Astrocyte (in vitro differentiated cells and primary cell): ENCODE results near the gene GNAI3.

Experiments
- EZH2 ChIP-seq: IDR thresholded peaks from 2 replicates; pipeline ENCODE4 v1.6.1; 2012; ENCODE audit warnings: mild to moderate bottlenecking, low read length, inconsistent platforms; ENCODE audit not compliant: insufficient read depth
- TF ChIP-seq, protein P1 (sequence below): IDR thresholded peaks from 2 replicates; pipeline ENCODE4 v1.5.1; 2011; ENCODE audit warnings: low read depth, mild to moderate bottlenecking, inconsistent platforms, low read length, moderate library complexity; ENCODE audit not compliant: insufficient read depth

DNA sequence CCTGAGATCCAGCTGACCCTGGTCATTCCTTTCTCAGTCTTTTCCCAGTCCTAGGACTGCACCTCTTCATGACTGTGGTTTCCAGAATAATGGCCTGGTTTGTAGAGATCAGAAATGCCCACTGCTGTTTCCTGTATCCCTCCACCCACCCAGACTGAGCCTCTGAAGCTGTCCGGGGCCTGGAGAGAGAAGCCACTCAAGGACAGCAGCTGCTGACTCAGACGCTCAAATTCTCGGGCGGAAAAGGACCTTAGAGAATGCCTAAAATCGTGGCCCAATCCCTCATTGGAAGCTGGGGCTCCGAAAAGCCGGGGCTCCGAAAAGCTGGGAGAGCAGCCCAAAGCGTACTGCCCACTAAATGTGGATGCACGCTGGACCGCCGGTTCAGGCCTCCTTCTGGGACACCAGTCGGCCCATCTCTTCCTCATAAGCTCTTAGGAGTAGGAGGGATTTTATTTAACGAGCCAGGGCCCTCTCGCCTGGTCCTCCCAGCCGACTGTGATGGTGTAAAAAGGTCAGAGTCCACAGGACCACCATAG, 16.5 kb upstream of the GNAI3 start:
- TF ChIP-seq, protein P1, sequence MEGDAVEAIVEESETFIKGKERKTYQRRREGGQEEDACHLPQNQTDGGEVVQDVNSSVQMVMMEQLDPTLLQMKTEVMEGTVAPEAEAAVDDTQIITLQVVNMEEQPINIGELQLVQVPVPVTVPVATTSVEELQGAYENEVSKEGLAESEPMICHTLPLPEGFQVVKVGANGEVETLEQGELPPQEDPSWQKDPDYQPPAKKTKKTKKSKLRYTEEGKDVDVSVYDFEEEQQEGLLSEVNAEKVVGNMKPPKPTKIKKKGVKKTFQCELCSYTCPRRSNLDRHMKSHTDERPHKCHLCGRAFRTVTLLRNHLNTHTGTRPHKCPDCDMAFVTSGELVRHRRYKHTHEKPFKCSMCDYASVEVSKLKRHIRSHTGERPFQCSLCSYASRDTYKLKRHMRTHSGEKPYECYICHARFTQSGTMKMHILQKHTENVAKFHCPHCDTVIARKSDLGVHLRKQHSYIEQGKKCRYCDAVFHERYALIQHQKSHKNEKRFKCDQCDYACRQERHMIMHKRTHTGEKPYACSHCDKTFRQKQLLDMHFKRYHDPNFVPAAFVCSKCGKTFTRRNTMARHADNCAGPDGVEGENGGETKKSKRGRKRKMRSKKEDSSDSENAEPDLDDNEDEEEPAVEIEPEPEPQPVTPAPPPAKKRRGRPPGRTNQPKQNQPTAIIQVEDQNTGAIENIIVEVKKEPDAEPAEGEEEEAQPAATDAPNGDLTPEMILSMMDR, result no peak
- TF ChIP-seq EZH2, result no peak
